ENCODE results near the gene ZCCHC14.

Gene ZCCHC14

DNA sequence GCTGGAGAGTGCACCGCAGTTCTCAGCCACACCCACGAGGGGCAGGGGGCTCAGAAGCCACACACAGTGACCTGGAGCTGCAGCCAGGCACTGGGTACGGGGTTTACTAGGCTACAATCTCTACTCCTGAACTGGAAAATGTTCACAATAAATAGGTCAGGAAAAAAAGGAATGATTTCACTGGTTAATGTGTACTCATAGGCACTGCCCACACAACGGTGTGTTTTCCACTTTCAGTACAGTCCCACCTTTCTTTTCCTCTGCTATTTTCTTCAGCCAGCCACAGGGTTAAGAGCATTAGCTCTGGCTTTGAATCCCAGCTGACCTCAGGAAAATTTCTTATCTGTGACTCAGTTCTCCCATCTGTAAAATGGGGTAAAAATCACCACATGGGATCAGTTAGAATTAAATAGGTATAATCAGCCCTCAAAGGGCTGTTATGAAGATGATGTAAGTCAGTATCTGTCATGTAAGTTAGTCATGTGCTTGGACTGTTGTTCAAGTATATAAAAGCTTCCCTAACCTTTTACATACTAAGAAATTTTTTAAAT is 35.7 kb downstream of the ZCCHC14 start:
- DNase-seq (ENCODE audit: low read depth), result no peak

DNA sequence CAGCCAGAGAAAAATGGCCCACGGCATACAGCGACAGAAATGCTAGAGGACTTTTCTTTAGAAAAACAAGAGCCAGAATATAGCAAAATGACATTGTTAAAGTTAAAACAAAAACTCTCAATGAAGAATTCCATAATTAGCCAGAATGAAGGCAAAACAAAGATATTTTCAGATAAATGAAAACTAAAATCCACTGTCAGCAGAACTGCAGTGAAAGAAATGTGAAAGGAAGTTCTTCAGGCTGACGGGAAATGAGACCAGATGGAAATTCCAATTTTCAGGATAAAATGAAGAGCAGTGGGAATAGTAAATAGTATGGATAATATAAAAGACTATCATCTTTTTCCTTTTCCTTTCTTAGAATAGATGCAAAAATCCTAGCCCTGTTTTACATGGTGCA is 38.4 kb downstream of the ZCCHC14 start:
- no peak for DNase-seq (ENCODE audit: low read depth)

DNA sequence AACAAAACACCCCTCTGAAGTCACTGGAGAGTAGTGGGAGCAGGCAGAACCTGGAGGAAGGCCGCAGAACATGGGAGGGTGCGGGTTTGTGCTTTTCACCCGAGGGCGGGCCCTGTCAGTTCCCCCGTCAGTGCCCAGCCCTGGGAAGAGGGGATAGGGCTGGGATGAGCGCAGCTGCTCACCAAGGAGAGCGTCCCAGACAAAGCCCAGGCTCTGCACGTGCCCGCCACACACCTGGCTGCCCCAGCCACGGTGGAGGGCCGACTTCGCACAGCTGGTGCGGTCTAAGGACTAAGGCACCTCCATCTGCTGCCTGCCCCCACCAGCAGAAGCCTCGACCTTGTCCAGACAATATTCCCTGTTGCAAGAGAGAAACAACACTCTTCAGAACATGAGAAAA is 39.5 kb downstream of the ZCCHC14 start:
- no peak for DNase-seq (ENCODE audit: low read depth)

DNA sequence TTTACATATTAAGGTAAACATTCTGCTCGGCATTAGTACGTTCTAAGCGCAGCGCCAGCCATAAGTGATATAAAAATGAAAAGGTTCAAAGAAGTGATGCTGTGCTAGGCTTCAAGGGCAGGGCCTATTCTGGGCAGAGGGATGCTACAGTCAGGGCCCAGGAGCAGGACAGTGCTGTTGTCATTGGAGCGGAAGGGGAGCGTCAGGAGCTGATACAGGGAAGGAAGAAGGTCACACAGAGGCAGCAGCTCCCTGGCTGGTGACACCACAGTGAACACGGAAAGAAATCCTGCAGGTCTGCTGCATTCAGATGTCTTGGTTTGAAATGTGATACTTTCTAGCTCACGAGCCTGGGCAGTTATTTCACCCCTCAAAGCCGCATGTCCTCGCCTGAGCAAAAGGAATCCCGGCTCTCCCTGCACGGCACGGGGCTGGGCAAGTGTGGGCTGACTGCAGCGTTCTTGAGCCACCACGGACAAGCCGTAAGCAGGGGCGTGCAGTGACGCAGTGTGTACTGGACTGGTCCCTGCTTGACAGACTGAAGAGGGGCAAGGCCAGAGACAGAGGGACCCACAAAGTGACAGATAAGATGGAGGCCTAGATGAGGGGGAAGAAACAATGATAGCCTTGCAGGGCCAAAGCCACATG is 41.1 kb downstream of the ZCCHC14 start:
- no peak for DNase-seq (ENCODE audit: low read depth)

- DNase-seq (ENCODE audit: low read depth), result no peak
Measured at GRCh38 chr16:87448866-87449265, 44.0 kb downstream of the ZCCHC14 start.

DNA sequence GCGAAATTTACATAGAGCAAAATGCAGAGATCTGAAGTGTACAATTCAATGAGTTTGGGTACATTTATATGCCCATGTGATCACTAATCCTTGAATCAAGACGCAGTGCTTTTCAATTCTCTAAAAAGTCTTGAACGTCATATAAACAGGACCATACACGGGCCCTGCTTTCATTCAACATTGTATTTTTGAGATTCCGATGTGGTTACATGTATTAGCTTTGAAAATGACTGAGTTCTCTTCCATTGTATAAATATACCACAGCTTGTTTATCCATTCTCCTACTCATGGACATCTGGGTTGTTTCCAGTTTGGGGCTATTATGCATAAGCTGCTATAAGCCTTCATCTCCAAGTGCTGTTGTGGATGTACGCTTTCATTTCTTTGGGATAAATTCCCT is 45.5 kb downstream of the ZCCHC14 start:
- no peak for DNase-seq (ENCODE audit: low read depth)

DNA sequence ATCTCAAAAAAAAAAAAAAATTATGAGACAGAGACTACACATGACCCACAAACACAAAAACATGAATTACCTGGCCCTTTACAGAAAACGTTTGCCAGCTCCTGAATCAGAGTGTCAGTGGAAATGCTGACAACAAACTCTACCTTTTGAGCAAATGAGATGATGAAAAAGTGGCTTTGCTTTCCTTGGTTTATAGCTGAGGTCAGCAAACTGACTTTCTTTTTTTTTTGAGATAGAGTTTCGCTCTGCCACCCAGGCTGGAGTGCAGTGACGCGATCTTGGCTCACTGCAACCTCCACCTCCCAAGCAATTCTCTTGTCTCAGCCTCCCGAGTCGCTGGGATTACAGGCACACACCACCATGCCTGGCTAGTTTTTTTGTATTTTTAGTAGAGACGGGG is 46.3 kb downstream of the ZCCHC14 start:
- DNase-seq (ENCODE audit: low read depth), result no peak

GRCh38 chr16:87445486-87445885 is 47.3 kb downstream of the ZCCHC14 start:
- no peak for DNase-seq (ENCODE audit: low read depth)

GRCh38 chr16:87443964-87444363 is 48.9 kb downstream of the ZCCHC14 start:
- no peak for DNase-seq (ENCODE audit: low read depth)

GRCh38 chr16:87443016-87443415 is 49.8 kb downstream of the ZCCHC14 start:
- DNase-seq (ENCODE audit: low read depth), result no peak

DNA sequence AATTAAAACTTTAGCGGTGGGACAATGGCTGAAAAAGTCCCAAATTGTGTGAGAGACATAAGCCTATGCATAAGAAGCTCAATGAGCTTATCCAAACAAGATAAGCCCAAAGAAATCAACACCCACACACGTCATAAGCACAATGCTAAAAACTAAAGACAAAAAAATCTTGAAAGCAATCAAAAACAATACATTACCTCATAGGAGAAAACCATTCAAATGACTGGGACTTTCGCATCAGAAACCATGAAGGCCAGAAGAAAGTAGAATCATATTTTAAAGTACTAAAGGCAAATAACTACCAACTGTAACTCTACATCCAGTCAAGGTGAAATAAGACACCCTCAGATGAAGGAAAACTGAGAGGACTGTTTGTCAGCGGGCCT is 50.2 kb downstream of the ZCCHC14 start:
- DNase-seq (ENCODE audit: low read depth), result no peak

DNA sequence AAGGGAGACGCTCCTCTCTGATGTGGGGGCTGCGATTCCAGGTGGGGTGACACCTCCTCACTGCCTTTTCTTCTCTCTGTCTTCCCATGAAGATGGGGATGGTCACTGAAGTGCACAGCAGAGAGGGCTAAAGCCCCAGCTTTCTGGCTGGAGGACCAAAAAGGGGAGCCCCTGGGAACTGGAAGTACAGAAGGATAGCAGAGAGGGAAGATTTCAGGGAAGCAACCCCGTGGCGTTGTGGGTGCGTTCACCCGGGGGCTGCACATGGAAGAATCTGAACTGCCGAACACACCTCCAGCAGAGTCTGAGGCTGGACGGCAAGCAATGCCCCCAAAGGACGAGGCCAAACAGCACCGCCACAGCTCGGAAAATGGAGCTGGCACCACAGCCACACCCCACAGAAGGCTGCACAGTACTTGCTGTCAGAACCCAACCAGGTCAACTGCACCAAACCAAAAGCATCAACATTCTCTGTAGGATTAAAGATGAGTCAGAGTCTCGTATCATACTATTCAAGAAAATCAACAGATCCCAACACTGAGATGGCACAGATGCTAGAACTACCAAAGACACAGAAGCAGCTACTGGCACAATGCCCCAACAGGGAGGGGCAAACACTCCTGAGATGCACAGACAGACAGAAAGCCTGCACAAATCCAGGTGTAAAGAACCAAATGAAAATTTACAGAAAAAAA is 50.8 kb downstream of the ZCCHC14 start:
- no peak for DNase-seq (ENCODE audit: low read depth)

- DNase-seq (ENCODE audit: low read depth), result no peak
Measured at GRCh38 chr16:87439926-87440325, 52.9 kb downstream of the ZCCHC14 start.

DNA sequence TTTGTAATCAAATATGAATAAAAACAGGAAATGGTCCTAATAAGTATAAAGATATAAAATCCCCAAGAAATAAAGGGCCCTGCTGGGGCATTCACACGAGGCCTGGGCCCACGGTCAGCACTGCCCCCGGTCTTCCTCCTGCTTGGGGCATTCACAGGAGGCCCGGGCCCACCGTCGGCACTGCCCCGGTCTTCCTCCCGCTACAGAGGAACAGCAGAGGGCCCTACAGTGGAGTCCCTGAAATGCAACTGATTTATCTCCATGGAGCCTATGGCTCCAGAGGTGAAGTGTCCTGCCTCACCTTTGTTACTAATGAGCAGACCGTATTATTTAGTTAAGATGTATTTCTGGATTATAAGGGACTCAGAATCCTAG is 54.2 kb downstream of the ZCCHC14 start:
- DNase-seq (ENCODE audit: low read depth), result no peak

- no peak for DNase-seq (ENCODE audit: low read depth)
Measured at GRCh38 chr16:87437911-87438610, 54.8 kb downstream of the ZCCHC14 start.

GRCh38 chr16:87437327-87437726 is 55.5 kb downstream of the ZCCHC14 start:
- no peak for DNase-seq (ENCODE audit: low read depth)

- DNase-seq (ENCODE audit: low read depth), result no peak
Measured at GRCh38 chr16:87436225-87437172, 56.3 kb downstream of the ZCCHC14 start.

GRCh38 chr16:87435372-87436224 is 57.2 kb downstream of the ZCCHC14 start:
- no peak for DNase-seq (ENCODE audit: low read depth)

- DNase-seq (ENCODE audit: low read depth), result no peak
Measured at GRCh38 chr16:87434146-87434667, 58.6 kb downstream of the ZCCHC14 start.

- DNase-seq (ENCODE audit: low read depth), result no peak
Measured at GRCh38 chr16:87432330-87432915, 60.4 kb downstream of the ZCCHC14 start.
